ENCODE results near the gene YAP1. TPM values are rescaled to one million over a fixed set of nuclear protein-coding genes. Genes with fewer than 3 reads are reported as not detected.
A peak's percentile ranks its signal among the peaks of the same experiment; 100 is the strongest.

The YAP1 gene
- total RNA-seq, 1 experiment from 2014 or later = 134 TPM

GRCh38 chr11:102166175-102167064 is 56.2 kb downstream of the YAP1 start:
- no TSS peak for BruUV-seq (replicated peaks)
- peak; percentile 46 for DNase-seq (ENCODE audit: low spot score)
- Histone ChIP-seq H3K27me3 (replicated peaks; ENCODE audit: insufficient read depth, low read depth, low read length, poor library complexity) (no peaks in the 10 kb centered on the region), H3K36me3 (ENCODE audit: insufficient read depth, low read length, poor library complexity, severe bottlenecking) (peaks cover 11% of the 10 kb centered on the region), H3K4me3 (ENCODE audit: low read depth, low read length, poor library complexity, severe bottlenecking) (peak overlapping the region; percentile 3), H3K27ac (ENCODE audit: low read depth, low read length, poor library complexity, severe bottlenecking) (peak overlapping the region; percentile 35), H3K4me1 (ENCODE audit: insufficient read depth, low read length, poor library complexity, severe bottlenecking) (peaks cover 44% of the 10 kb centered on the region), H3K9me3 (ENCODE audit: low read depth, low read length, poor library complexity, severe bottlenecking) (no peaks in the 10 kb centered on the region)
- intact Hi-C loops (cut with micrococcal nuclease; ENCODE audit: unreplicated experiment) = no loop called here
- ChIA-PET POLR2A (ENCODE audit: low non-redundant PET) (no interaction called here), CTCF (no interaction called here)
- TF ChIP-seq EZH2 (IDR thresholded peaks at IDR 0.05; ENCODE audit: borderline replicate concordance, low read depth, low read length, poor library complexity, severe bottlenecking) (no peak), CTCF (conservative IDR thresholded peaks at IDR 0.05; ENCODE audit: low read depth, low read length) (no peak)

- CTCF ChIA-PET = no interaction called here
- POLR2A ChIA-PET (ENCODE audit: low non-redundant PET) = no interaction called here
- no TSS peak for BruUV-seq (replicated peaks)
- peaks cover 43% of the 10 kb centered on the region for H3K4me1 ChIP-seq (ENCODE audit: insufficient read depth, low read length, poor library complexity, severe bottlenecking)
- DNase-seq (ENCODE audit: low spot score) = no peak
- peaks cover 7% of the 10 kb centered on the region for H3K36me3 ChIP-seq (ENCODE audit: insufficient read depth, low read length, poor library complexity, severe bottlenecking)
- H3K27ac ChIP-seq (ENCODE audit: low read depth, low read length, poor library complexity, severe bottlenecking) = no peak overlapping the region
- no peak overlapping the region for H3K4me3 ChIP-seq (ENCODE audit: low read depth, low read length, poor library complexity, severe bottlenecking)
- TF ChIP-seq EZH2 (IDR thresholded peaks at IDR 0.05; ENCODE audit: borderline replicate concordance, low read depth, low read length, poor library complexity, severe bottlenecking) (no peak), CTCF (conservative IDR thresholded peaks at IDR 0.05; ENCODE audit: low read depth, low read length) (no peak)
- H3K9me3 ChIP-seq (ENCODE audit: low read depth, low read length, poor library complexity, severe bottlenecking) = no peaks in the 10 kb centered on the region
- H3K27me3 ChIP-seq (replicated peaks; ENCODE audit: insufficient read depth, low read depth, low read length, poor library complexity) = no peaks in the 10 kb centered on the region
- intact Hi-C loops (cut with micrococcal nuclease; ENCODE audit: unreplicated experiment) = no loop called here
Measured at GRCh38 chr11:102168481-102168880, 58.2 kb downstream of the YAP1 start.

GRCh38 chr11:102171101-102171500 is 60.9 kb downstream of the YAP1 start:
- Histone ChIP-seq H3K9me3 (ENCODE audit: low read depth, low read length, poor library complexity, severe bottlenecking) (no peaks in the 10 kb centered on the region), H3K4me1 (ENCODE audit: insufficient read depth, low read length, poor library complexity, severe bottlenecking) (peaks cover 38% of the 10 kb centered on the region), H3K27me3 (replicated peaks; ENCODE audit: insufficient read depth, low read depth, low read length, poor library complexity) (no peaks in the 10 kb centered on the region), H3K4me3 (ENCODE audit: low read depth, low read length, poor library complexity, severe bottlenecking) (no peak overlapping the region), H3K36me3 (ENCODE audit: insufficient read depth, low read length, poor library complexity, severe bottlenecking) (no peaks in the 10 kb centered on the region), H3K27ac (ENCODE audit: low read depth, low read length, poor library complexity, severe bottlenecking) (peak overlapping the region; percentile 3)
- CTCF ChIA-PET = no interaction called here
- POLR2A ChIA-PET (ENCODE audit: low non-redundant PET) = no interaction called here
- no TSS peak for BruUV-seq (replicated peaks)
- TF ChIP-seq CTCF (conservative IDR thresholded peaks at IDR 0.05; ENCODE audit: low read depth, low read length) (no peak), EZH2 (IDR thresholded peaks at IDR 0.05; ENCODE audit: borderline replicate concordance, low read depth, low read length, poor library complexity, severe bottlenecking) (no peak)
- DNase-seq (ENCODE audit: low spot score) = no peak
- intact Hi-C loops (cut with micrococcal nuclease; ENCODE audit: unreplicated experiment) = no loop called here
